HG02571 (cell line): ENCODE measurements around the gene TNFAIP8L1.

Experiments
- ATAC-seq: cut with Tn5 transposase; IDR thresholded peaks from one replicate; pipeline ENCODE4 v1.9.1; 2021; ENCODE audit warnings: mild to moderate bottlenecking, moderate library complexity; ENCODE audit not compliant: unreplicated experiment

Gene TNFAIP8L1

GRCh38 chr19:4609878-4610511 is 29.3 kb upstream of the TNFAIP8L1 start:
- no peak for ATAC-seq

- ATAC-seq = no peak
These were observed 26.0 kb upstream of the TNFAIP8L1 start for GRCh38 chr19:4613254-4613751.

- ATAC-seq = no peak
These were observed 21.3 kb upstream of the TNFAIP8L1 start for GRCh38 chr19:4618019-4618418.

- ATAC-seq = no peak
These were observed 19.5 kb upstream of the TNFAIP8L1 start for GRCh38 chr19:4619668-4620294.

- ATAC-seq = no peak
These were observed 18.6 kb upstream of the TNFAIP8L1 start for GRCh38 chr19:4620675-4621074.

- ATAC-seq = no peak
These were observed 16.5 kb upstream of the TNFAIP8L1 start for GRCh38 chr19:4622695-4623421.

- ATAC-seq = no peak
These were observed 15.0 kb upstream of the TNFAIP8L1 start for GRCh38 chr19:4624301-4624700.

GRCh38 chr19:4624733-4625362 is 14.5 kb upstream of the TNFAIP8L1 start:
- no peak for ATAC-seq

- ATAC-seq = no peak
These were observed 6.0 kb upstream of the TNFAIP8L1 start for GRCh38 chr19:4633140-4633967.

GRCh38 chr19:4635754-4636116 is 3.6 kb upstream of the TNFAIP8L1 start:
- ATAC-seq = no peak

- ATAC-seq = no peak
These were observed 3.1 kb upstream of the TNFAIP8L1 start for GRCh38 chr19:4636151-4636717.

- no peak for ATAC-seq
These were observed 2.6 kb upstream of the TNFAIP8L1 start for GRCh38 chr19:4636761-4637160.

GRCh38 chr19:4638317-4638716 is 999 bp upstream of the TNFAIP8L1 start:
- no peak for ATAC-seq

GRCh38 chr19:4639531-4640246 is 373 bp downstream of the TNFAIP8L1 start:
- ATAC-seq = no peak

GRCh38 chr19:4640247-4641000 is 1.1 kb downstream of the TNFAIP8L1 start:
- ATAC-seq = no peak

GRCh38 chr19:4641132-4641531 is 1.8 kb downstream of the TNFAIP8L1 start:
- ATAC-seq = no peak

- ATAC-seq = no peak
These were observed 3.3 kb downstream of the TNFAIP8L1 start for GRCh38 chr19:4642625-4643024.

- ATAC-seq = no peak
These were observed 6.4 kb downstream of the TNFAIP8L1 start for GRCh38 chr19:4645718-4646117.
